WTC11 (cell line): Measurements from ENCODE around the gene INPP4B. TPM values are rescaled to one million over a fixed set of nuclear protein-coding genes. Genes with fewer than 3 reads are reported as not detected.

Source experiments
- ATAC-seq: fragments of 200-7000 bp; cut with Tn5 transposase; 2 replicates; pipeline ENCODE4 v1.10.0; 2021; ENCODE audit warnings: mild to moderate bottlenecking, moderate library complexity
- CTCF ChIA-PET: fragments of 300-600 bp; sonication (Branson Sonifier 250); formaldehyde crosslinking; loops from one replicate; lab custom pipeline; 2021; ENCODE audit warnings: antibody characterized with exemption; lab: Charles Lee
- POLR2A ChIA-PET: fragments of 350-600 bp; sonication (Branson Sonifier 250); formaldehyde crosslinking; loops from one replicate; lab custom pipeline; 2021; ENCODE audit warnings: antibody characterized with exemption; lab: Charles Lee
- DNase-seq: peaks from one replicate; pipeline ENCODE4 v3.0.0; 2021; ENCODE audit warnings: low spot score
- H3K27ac Mint-ChIP-seq: 2 replicates; pipeline ENCODE4 v1.8.0; 2021; ENCODE audit warnings: mixed read lengths
- H3K27me3 Mint-ChIP-seq: 2 replicates; pipeline ENCODE4 v1.8.0; 2021; ENCODE audit warnings: low read depth, mild to moderate bottlenecking, moderate library complexity, mixed read lengths
- H3K36me3 Mint-ChIP-seq: 2 replicates; pipeline ENCODE4 v1.8.0; 2021; ENCODE audit warnings: mixed read lengths
- H3K4me1 Mint-ChIP-seq: 2 replicates; pipeline ENCODE4 v1.8.0; 2022; ENCODE audit warnings: mixed read lengths
- H3K4me3 Mint-ChIP-seq: 2 replicates; pipeline ENCODE4 v1.8.0; 2021; ENCODE audit warnings: mild to moderate bottlenecking, moderate library complexity, mixed read lengths
- H3K9me3 Mint-ChIP-seq: 2 replicates; pipeline ENCODE4 v1.8.0; 2021; ENCODE audit warnings: mixed read lengths
- ESRRA ChIP-seq: sonication (generic); formaldehyde crosslinking; IDR thresholded peaks from 2 replicates; pipeline ENCODE4 v1.8.1; 2022; ENCODE audit warnings: mild to moderate bottlenecking, missing genetic modification reagents, borderline replicate concordance
- ETV6 ChIP-seq: sonication (generic); formaldehyde crosslinking; IDR thresholded peaks from 2 replicates; pipeline ENCODE4 v1.8.1; 2022; ENCODE audit warnings: mild to moderate bottlenecking, missing genetic modification reagents
- FOXJ3 ChIP-seq: sonication (generic); formaldehyde crosslinking; IDR thresholded peaks from 2 replicates; pipeline ENCODE4 v1.9.0; 2021; ENCODE audit warnings: missing genetic modification reagents, mild to moderate bottlenecking, borderline replicate concordance
- HMGA2 ChIP-seq: fragments of 250-450 bp; sonication (Bioruptor Pico); IDR thresholded peaks from 2 replicates; pipeline ENCODE4 v1.4.0; 2021; ENCODE audit warnings: mild to moderate bottlenecking, moderate library complexity
- IRF2 ChIP-seq: sonication (generic); formaldehyde crosslinking; IDR thresholded peaks from 2 replicates; pipeline ENCODE4 v1.8.0; 2022; ENCODE audit warnings: low read depth, missing genetic modification reagents, borderline replicate concordance
- MXD4 ChIP-seq: fragments of 250-450 bp; sonication (Bioruptor Pico); IDR thresholded peaks from 2 replicates; pipeline ENCODE4 v1.8.0; 2021; ENCODE audit warnings: mild to moderate bottlenecking, moderate library complexity, borderline replicate concordance
- NR2C2 ChIP-seq: sonication (generic); formaldehyde crosslinking; IDR thresholded peaks from 2 replicates; pipeline ENCODE4 v1.8.0; 2022; ENCODE audit warnings: mild to moderate bottlenecking, missing genetic modification reagents
- OVOL2 ChIP-seq: fragments of 250-450 bp; sonication (Bioruptor Pico); IDR thresholded peaks from 2 replicates; pipeline ENCODE4 v1.9.0; 2021; ENCODE audit warnings: mild to moderate bottlenecking, borderline replicate concordance
- RELA ChIP-seq: sonication (generic); formaldehyde crosslinking; IDR thresholded peaks from 2 replicates; pipeline ENCODE4 v1.8.1; 2022; ENCODE audit warnings: missing genetic modification reagents, mild to moderate bottlenecking, borderline replicate concordance
- ZBTB21 ChIP-seq: sonication (generic); formaldehyde crosslinking; IDR thresholded peaks from 2 replicates; pipeline ENCODE4 v1.8.1; 2023; ENCODE audit warnings: mild to moderate bottlenecking, missing genetic modification reagents, borderline replicate concordance
- ZNF317 ChIP-seq: sonication (generic); formaldehyde crosslinking; IDR thresholded peaks from 2 replicates; pipeline ENCODE4 v1.8.1; 2023; ENCODE audit warnings: low read depth, mild to moderate bottlenecking, moderate library complexity, missing genetic modification reagents, borderline replicate concordance
- ZNF671 ChIP-seq: fragments of 250-450 bp; sonication (Bioruptor Pico); IDR thresholded peaks from 2 replicates; pipeline ENCODE4 v1.8.0; 2021; ENCODE audit warnings: mild to moderate bottlenecking
- total RNA-seq: library from RNA; stranded (reverse); gene quantifications from 3 replicates; pipeline ENCODE4 v1.2.3, GENCODE V29; 2021
- TF ChIP-seq, protein P1 (sequence below): sonication (generic); formaldehyde crosslinking; IDR thresholded peaks from 2 replicates; pipeline ENCODE4 v1.8.1; 2023; ENCODE audit warnings: mild to moderate bottlenecking, missing genetic modification reagents
- TF ChIP-seq, protein P2 (sequence below): sonication (generic); formaldehyde crosslinking; IDR thresholded peaks from 2 replicates; pipeline ENCODE4 v1.8.1; 2023; ENCODE audit warnings: mild to moderate bottlenecking, missing genetic modification reagents, borderline replicate concordance
- TF ChIP-seq, protein P3 (sequence below): sonication (generic); formaldehyde crosslinking; IDR thresholded peaks from 2 replicates; pipeline ENCODE4 v1.8.1; 2022; ENCODE audit warnings: mild to moderate bottlenecking, moderate library complexity, missing genetic modification reagents
- TF ChIP-seq, protein P4 (sequence below): sonication (generic); formaldehyde crosslinking; IDR thresholded peaks from 2 replicates; pipeline ENCODE4 v1.8.1; 2022; ENCODE audit warnings: low read depth, mild to moderate bottlenecking, moderate library complexity, missing genetic modification reagents, borderline replicate concordance
- TF ChIP-seq, protein P5 (sequence below): sonication (generic); formaldehyde crosslinking; IDR thresholded peaks from 2 replicates; pipeline ENCODE4 v1.8.1; 2023; ENCODE audit warnings: mild to moderate bottlenecking, missing genetic modification reagents
- TF ChIP-seq, protein P6 (sequence below): sonication (generic); formaldehyde crosslinking; conservative IDR thresholded peaks from 2 replicates; pipeline ENCODE4 v1.8.1; 2023; ENCODE audit warnings: mild to moderate bottlenecking, low read depth, missing genetic modification reagents, moderate library complexity

Gene INPP4B
- total RNA-seq, 1 experiment from 2014 or later, result 0.92 TPM

DNA sequence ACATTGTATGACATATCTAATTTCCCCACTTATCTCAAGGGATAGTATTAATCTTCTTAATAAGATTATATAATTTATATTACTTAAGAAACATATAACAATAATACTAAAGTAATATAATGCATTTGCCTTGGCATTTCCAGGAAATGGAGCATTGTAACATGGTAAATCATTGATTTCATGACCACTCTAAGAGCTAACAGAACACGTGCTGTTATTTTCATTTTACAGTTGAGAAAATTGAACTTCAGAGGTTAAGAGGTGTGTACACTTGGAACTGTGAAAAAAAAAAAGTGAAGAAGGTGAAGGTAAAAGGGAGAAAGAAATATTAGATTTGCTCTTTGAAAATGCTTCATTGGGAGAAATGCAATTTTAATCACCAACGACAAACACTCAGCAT lies 687.1 kb downstream of the INPP4B start:
- ATAC-seq, result no peak

DNA sequence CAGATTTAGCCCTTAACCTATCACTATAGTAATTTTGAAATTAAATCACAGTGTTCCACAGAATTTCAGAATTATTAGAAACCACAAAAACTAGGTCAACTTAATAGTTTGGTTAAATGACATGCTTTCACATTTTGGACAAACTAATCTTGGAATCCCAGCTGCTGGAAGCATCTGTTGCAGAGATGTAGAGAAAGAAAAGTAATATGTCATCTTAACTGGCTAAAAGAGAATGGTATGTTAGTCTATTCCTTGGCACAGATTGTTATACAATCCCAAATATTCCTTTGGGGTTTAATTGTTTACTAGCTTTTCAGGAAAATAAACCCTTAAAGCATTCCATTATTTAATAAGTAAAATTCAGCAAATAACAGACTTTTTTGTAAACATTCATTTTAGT lies 689.8 kb downstream of the INPP4B start:
- Mint-ChIP-seq H3K9me3 (no peaks in the 10 kb centered on the region), H3K4me1 (peaks cover 3% of the 10 kb centered on the region; the same call in 1 of the 2 replicates), H3K4me3 (no peak overlapping the region), H3K27ac (no peak overlapping the region), H3K27me3 (no peaks in the 10 kb centered on the region), H3K36me3 (no peaks in the 10 kb centered on the region)
- no peak for ATAC-seq
- CTCF ChIA-PET, result no interaction called here
- no peak for DNase-seq
- POLR2A ChIA-PET, result no interaction called here
- TF ChIP-seq NR2C2 (CRISPR knock-in tag) (no peak), HMGA2 (CRISPR knock-in tag) (no peak), RELA (CRISPR knock-in tag) (no peak)
- TF ChIP-seq, protein P1, sequence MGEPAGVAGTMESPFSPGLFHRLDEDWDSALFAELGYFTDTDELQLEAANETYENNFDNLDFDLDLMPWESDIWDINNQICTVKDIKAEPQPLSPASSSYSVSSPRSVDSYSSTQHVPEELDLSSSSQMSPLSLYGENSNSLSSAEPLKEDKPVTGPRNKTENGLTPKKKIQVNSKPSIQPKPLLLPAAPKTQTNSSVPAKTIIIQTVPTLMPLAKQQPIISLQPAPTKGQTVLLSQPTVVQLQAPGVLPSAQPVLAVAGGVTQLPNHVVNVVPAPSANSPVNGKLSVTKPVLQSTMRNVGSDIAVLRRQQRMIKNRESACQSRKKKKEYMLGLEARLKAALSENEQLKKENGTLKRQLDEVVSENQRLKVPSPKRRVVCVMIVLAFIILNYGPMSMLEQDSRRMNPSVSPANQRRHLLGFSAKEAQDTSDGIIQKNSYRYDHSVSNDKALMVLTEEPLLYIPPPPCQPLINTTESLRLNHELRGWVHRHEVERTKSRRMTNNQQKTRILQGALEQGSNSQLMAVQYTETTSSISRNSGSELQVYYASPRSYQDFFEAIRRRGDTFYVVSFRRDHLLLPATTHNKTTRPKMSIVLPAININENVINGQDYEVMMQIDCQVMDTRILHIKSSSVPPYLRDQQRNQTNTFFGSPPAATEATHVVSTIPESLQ, result no peak
- TF ChIP-seq, protein P2, sequence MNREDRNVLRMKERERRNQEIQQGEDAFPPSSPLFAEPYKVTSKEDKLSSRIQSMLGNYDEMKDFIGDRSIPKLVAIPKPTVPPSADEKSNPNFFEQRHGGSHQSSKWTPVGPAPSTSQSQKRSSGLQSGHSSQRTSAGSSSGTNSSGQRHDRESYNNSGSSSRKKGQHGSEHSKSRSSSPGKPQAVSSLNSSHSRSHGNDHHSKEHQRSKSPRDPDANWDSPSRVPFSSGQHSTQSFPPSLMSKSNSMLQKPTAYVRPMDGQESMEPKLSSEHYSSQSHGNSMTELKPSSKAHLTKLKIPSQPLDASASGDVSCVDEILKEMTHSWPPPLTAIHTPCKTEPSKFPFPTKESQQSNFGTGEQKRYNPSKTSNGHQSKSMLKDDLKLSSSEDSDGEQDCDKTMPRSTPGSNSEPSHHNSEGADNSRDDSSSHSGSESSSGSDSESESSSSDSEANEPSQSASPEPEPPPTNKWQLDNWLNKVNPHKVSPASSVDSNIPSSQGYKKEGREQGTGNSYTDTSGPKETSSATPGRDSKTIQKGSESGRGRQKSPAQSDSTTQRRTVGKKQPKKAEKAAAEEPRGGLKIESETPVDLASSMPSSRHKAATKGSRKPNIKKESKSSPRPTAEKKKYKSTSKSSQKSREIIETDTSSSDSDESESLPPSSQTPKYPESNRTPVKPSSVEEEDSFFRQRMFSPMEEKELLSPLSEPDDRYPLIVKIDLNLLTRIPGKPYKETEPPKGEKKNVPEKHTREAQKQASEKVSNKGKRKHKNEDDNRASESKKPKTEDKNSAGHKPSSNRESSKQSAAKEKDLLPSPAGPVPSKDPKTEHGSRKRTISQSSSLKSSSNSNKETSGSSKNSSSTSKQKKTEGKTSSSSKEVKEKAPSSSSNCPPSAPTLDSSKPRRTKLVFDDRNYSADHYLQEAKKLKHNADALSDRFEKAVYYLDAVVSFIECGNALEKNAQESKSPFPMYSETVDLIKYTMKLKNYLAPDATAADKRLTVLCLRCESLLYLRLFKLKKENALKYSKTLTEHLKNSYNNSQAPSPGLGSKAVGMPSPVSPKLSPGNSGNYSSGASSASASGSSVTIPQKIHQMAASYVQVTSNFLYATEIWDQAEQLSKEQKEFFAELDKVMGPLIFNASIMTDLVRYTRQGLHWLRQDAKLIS (CRISPR knock-in tag), result no peak

More for the DNA sequence above, 687.1 kb downstream of the INPP4B start:
- Mint-ChIP-seq H3K27ac (no peak overlapping the region), H3K4me3 (no peak overlapping the region), H3K27me3 (no peaks in the 10 kb centered on the region), H3K4me1 (peaks cover 3% of the 10 kb centered on the region; the same call in 1 of the 2 replicates), H3K36me3 (no peaks in the 10 kb centered on the region), H3K9me3 (no peaks in the 10 kb centered on the region)
- ChIA-PET CTCF (no interaction called here), POLR2A (no interaction called here)
- no peak for DNase-seq
- TF ChIP-seq ZBTB21 (CRISPR knock-in tag) (no peak), OVOL2 (CRISPR knock-in tag) (no peak), ZNF317 (CRISPR knock-in tag) (no peak), ETV6 (no peak), ESRRA (CRISPR knock-in tag) (no peak), FOXJ3 (CRISPR knock-in tag) (no peak), ZNF671 (CRISPR knock-in tag) (no peak), IRF2 (no peak), MXD4 (CRISPR knock-in tag) (no peak)
- TF ChIP-seq, protein P3, sequence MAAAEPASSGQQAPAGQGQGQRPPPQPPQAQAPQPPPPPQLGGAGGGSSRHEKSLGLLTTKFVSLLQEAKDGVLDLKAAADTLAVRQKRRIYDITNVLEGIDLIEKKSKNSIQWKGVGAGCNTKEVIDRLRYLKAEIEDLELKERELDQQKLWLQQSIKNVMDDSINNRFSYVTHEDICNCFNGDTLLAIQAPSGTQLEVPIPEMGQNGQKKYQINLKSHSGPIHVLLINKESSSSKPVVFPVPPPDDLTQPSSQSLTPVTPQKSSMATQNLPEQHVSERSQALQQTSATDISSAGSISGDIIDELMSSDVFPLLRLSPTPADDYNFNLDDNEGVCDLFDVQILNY (CRISPR knock-in tag), result no peak
- TF ChIP-seq, protein P4, sequence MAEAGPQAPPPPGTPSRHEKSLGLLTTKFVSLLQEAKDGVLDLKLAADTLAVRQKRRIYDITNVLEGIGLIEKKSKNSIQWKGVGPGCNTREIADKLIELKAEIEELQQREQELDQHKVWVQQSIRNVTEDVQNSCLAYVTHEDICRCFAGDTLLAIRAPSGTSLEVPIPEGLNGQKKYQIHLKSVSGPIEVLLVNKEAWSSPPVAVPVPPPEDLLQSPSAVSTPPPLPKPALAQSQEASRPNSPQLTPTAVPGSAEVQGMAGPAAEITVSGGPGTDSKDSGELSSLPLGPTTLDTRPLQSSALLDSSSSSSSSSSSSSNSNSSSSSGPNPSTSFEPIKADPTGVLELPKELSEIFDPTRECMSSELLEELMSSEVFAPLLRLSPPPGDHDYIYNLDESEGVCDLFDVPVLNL (CRISPR knock-in tag), result no peak
- TF ChIP-seq, protein P5, sequence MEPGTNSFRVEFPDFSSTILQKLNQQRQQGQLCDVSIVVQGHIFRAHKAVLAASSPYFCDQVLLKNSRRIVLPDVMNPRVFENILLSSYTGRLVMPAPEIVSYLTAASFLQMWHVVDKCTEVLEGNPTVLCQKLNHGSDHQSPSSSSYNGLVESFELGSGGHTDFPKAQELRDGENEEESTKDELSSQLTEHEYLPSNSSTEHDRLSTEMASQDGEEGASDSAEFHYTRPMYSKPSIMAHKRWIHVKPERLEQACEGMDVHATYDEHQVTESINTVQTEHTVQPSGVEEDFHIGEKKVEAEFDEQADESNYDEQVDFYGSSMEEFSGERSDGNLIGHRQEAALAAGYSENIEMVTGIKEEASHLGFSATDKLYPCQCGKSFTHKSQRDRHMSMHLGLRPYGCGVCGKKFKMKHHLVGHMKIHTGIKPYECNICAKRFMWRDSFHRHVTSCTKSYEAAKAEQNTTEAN, result no peak
- TF ChIP-seq, protein P2 (CRISPR knock-in tag), result no peak
- TF ChIP-seq, protein P6, sequence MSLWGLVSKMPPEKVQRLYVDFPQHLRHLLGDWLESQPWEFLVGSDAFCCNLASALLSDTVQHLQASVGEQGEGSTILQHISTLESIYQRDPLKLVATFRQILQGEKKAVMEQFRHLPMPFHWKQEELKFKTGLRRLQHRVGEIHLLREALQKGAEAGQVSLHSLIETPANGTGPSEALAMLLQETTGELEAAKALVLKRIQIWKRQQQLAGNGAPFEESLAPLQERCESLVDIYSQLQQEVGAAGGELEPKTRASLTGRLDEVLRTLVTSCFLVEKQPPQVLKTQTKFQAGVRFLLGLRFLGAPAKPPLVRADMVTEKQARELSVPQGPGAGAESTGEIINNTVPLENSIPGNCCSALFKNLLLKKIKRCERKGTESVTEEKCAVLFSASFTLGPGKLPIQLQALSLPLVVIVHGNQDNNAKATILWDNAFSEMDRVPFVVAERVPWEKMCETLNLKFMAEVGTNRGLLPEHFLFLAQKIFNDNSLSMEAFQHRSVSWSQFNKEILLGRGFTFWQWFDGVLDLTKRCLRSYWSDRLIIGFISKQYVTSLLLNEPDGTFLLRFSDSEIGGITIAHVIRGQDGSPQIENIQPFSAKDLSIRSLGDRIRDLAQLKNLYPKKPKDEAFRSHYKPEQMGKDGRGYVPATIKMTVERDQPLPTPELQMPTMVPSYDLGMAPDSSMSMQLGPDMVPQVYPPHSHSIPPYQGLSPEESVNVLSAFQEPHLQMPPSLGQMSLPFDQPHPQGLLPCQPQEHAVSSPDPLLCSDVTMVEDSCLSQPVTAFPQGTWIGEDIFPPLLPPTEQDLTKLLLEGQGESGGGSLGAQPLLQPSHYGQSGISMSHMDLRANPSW, result no peak
